Panc1 (cell line): Measurements from ENCODE around the gene KRT77.

Source experiments
- SIN3A ChIP-seq: IDR thresholded peaks from 2 replicates; pipeline ENCODE4 v1.6.1; 2012; ENCODE audit warnings: low read depth, mild to moderate bottlenecking, low read length, moderate library complexity, borderline replicate concordance; ENCODE audit not compliant: insufficient read depth
- TF ChIP-seq, protein P1 (sequence below): fragments of 450-650 bp; IDR thresholded peaks from 2 replicates; pipeline ENCODE4 v1.5.1; 2017; ENCODE audit warnings: mild to moderate bottlenecking

DNA sequence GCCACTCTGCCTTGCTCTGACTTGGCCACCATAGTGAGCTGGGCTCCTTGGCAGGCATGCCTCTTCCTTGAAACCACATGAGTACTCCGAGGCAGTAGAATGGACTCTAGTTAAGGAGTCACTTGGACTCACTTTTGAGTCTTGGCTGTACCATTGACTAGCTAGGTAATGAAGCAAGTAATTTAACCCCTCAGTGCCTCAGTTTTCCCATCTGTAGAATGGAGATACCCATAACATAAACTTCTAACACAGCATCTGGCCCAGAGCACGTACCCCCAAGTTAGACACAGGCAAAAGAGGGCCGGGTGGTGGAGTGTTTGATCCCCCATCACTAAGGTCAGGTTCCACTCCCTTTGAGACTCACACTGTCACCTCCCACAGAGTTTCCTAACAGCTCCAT, 8.3 kb downstream of the KRT77 start:
- TF ChIP-seq, protein P1, sequence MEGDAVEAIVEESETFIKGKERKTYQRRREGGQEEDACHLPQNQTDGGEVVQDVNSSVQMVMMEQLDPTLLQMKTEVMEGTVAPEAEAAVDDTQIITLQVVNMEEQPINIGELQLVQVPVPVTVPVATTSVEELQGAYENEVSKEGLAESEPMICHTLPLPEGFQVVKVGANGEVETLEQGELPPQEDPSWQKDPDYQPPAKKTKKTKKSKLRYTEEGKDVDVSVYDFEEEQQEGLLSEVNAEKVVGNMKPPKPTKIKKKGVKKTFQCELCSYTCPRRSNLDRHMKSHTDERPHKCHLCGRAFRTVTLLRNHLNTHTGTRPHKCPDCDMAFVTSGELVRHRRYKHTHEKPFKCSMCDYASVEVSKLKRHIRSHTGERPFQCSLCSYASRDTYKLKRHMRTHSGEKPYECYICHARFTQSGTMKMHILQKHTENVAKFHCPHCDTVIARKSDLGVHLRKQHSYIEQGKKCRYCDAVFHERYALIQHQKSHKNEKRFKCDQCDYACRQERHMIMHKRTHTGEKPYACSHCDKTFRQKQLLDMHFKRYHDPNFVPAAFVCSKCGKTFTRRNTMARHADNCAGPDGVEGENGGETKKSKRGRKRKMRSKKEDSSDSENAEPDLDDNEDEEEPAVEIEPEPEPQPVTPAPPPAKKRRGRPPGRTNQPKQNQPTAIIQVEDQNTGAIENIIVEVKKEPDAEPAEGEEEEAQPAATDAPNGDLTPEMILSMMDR, result no peak
- no peak for TF ChIP-seq SIN3A
